Anterior cingulate cortex (tissue), 58 donors: Measurements from ENCODE around the gene TAS2R41.

ENCODE experiments used
- DNase-seq, 58 donors: peaks; one replicate each; lab custom pipeline; 2025; lab: John Stamatoyannopoulos, UW

Gene TAS2R41, protein sequence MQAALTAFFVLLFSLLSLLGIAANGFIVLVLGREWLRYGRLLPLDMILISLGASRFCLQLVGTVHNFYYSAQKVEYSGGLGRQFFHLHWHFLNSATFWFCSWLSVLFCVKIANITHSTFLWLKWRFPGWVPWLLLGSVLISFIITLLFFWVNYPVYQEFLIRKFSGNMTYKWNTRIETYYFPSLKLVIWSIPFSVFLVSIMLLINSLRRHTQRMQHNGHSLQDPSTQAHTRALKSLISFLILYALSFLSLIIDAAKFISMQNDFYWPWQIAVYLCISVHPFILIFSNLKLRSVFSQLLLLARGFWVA

DNA sequence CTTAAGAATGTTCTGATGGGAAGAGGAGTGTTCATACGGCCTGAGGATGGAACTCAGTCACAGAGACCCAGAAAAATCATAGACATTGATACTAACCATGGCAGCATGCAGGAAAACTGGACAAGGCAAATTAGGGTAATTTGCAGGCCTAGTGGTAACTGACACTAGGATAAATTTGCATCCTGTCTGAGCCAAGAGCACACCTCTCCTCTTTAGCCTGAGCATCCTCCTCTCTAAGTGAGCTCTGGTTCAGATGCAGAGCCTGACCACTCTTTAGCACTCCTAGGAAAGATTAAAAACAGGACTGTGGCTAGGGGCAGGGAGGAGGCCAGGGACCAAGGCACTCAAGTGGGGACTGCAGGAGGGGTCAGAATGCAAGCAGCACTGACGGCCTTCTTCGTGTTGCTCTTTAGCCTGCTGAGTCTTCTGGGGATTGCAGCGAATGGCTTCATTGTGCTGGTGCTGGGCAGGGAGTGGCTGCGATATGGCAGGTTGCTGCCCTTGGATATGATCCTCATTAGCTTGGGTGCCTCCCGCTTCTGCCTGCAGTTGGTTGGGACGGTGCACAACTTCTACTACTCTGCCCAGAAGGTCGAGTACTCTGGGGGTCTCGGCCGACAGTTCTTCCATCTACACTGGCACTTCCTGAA is at the start of gene TAS2R41:
TAS2R41 (plus strand) TSS at position 373 of the 650 bp plus-strand sequence; CDS start at position 373, 0 bp downstream.
- no peak for DNase-seq

DNA sequence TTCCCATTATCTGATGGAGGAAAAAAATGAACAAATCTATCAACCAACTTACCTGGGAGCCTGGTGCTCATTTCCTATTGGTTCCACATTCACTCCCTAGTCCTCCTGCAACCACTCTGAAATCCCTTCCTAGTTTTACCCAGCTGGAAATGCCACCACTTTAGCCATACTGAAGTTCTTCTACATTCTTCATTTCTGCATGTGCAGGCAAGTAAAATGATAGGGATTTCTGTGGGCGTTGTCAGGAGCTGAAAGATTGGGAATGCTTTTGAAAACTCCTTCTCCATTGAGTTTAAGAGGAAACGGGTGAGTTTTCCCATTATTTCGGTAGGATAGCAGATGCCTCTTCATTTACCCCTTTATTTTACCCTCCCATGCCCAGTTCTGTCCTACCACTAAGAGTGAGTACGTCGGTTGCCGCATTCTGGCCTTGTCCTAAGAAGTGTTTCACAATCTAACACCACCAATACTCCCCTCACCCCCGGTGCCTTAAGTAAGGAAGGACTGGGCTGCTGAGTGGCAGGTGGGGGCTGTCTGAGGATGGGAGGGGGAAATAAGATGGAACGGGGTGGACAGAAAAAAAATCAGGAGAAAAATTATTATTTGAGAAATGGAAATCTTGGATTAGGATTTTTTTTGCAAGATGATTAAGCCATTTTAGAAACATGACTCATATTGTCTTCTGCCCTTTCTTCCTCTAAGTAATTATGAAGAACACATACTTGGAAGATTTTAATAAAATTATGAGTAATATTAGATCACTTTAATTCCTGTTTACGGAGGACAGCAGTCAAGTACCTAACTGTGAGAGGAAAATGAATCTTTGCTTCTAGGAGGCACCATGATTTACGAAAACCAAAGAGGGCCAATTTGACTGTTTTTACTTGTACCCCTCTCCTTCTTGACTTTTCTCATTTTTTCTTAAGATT is 47.6 kb upstream of the TAS2R41 start:
- DNase-seq, result no peak

DNA sequence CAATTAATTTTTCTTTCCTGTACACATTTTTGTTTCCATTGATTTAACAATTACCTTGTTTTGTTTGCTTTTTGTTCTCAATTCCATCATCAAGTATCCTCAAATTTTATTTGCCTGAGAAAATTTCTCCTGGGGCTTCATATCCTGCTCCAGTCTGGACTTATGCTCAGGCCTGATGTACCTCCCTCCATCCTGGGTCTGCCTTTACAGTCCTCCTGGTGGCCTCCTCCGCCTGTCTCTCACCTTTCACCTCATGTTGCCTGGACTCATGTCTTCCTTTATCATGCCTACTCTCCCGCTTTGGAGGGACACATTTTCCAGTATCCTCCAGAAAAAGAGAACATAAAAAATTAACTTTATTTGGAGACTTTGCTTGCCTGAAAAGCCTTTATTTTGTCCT is 46.6 kb upstream of the TAS2R41 start:
- DNase-seq, result no peak

DNA sequence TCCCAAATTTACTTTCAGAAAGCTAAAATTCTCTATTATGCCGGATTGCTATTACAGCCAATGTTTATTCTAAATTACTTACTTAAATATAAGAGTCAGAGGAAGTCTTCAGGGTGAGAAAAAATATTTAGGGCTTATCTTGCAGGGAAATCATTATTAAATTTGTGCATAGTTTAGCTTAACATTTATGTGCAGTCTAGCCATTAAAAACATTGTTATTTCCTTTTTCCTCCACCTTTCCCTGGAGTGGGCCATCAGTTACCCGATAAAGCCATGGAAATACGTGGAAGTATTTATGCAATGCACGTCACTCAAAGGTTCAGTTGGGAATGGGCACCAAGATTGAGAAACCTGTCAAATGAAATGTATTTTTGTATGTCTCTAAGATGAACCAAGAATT is 43.9 kb upstream of the TAS2R41 start:
- no peak for DNase-seq

DNA sequence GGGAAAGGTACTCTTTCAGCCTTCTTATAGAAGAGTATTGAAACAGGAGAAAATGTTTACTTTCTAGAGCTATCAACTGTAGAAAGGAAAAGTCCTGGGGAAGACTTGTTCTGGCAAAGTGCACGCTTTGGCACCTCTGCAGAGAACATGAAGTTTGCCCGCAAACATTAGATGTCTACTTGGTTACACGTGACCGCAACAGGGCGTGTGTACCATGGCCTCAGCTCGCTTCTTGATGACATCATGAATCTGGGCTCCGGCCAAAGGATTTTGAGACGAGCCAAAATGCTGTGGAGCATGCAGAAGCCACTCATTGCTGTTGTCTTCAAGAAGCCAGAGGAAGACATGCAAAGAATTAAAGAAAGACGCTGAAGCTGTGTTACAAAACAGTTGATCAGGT is 43.0 kb upstream of the TAS2R41 start:
- DNase-seq, result no peak

DNA sequence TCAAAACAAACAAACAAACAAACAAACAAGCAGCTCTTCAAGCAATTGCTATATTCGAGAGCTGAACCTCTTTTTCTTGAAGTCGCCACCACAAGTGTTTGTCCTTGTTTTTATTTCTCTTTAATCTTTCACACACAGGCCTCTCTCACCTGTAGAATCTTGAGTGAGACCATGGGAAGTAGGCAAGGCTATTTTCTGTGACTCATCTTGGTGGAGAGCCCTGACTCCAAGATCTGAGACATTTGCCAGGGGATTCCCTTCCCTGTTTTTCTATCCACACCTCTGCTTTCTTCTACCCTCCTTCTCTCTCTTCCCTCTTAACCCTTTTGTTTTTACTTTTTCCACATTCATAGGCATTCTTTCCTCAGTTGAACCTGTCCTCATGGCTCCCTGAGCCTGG is 42.4 kb upstream of the TAS2R41 start:
- no peak for DNase-seq

DNA sequence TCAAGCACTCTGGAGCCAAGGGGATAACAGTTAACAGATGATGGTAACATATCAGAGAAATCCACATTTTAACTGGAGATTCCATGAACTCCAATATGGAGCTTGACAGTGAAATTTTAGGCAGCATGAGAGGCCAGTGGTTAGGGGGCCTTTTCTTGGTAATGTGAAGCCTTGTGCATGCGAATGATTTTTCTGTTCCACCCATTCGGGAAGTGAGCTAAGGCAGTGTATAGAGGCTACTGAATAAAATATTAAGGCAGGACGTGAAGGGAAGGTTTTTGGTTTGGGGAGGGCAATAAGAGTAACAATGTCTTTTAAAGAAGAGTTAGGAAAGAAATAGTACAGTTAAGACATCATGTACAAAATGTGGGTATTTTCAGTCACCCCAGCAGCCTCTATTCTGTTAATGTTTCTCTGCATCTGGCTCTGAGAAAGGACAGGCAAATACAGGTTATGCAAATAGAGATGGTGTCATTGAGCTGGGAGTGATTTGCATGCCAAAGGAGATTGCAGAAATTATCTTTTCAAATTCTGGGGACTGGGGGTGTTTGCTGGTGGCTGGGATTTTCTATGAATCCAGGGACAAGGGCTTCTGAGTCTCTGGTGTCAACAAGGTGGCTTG is 41.2 kb upstream of the TAS2R41 start:
- no peak for DNase-seq

DNA sequence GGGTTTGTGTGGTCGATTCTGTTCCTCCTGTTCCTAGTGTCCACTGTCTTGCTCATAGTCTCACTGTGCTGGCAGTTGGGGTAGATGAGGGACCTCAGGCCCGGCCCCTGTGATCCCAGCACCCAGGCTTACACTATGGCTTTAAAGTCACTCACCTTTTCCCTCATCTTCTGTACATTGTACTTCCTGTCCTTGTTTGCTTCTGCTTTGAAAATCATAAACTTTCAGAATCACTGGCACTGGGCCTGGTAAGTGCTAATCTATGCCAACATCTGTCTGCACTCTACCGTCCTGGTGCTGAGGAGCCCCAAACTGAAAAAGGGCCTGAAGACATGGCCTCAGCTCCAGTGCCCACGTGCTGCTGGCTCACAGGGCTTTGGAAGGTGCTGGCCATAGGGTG is 40.1 kb upstream of the TAS2R41 start:
- no peak for DNase-seq

DNA sequence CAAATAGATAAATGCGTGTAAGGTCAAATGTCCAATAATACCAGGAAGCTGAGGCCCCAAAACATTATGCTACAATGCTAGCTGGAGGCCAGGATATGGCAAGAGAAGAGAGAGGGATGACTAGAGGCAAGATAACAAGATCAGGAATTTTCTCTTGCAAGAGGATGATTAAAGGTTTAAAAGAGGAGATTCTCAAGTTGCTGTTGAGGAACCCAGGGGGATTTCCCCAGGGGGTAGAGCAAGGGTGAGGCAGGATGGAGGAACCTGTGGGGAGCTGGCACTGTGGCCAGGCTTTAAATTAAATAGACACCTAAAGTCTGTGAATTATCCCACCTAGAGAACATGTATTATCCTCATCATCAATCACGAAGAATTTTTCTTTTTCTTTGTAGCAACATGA is 37.8 kb upstream of the TAS2R41 start:
- no peak for DNase-seq

DNA sequence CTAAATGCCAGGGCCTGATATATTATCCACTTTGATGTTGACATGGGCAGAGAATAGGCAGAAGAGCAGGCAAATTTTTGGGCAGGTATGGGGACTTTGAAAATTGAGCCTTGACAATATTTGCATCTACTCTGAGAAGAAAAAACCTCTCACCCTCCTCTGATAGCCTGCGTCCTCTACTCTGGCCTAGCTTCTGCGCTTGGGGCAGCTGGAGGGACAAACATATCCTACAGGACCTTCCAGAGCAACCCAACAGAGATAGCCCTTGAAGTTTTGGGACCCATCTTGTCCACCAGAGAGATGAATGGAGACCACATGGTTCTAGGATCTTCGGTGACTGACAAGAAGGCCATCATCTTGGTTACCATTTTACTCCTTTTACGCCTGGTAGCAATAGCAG is 34.5 kb upstream of the TAS2R41 start, which contains the start of gene TAS2R60:
TAS2R60 (plus strand) TSS at position 301 of the 400 bp plus-strand sequence; CDS start at position 301, 0 bp downstream.
- no peak for DNase-seq

DNA sequence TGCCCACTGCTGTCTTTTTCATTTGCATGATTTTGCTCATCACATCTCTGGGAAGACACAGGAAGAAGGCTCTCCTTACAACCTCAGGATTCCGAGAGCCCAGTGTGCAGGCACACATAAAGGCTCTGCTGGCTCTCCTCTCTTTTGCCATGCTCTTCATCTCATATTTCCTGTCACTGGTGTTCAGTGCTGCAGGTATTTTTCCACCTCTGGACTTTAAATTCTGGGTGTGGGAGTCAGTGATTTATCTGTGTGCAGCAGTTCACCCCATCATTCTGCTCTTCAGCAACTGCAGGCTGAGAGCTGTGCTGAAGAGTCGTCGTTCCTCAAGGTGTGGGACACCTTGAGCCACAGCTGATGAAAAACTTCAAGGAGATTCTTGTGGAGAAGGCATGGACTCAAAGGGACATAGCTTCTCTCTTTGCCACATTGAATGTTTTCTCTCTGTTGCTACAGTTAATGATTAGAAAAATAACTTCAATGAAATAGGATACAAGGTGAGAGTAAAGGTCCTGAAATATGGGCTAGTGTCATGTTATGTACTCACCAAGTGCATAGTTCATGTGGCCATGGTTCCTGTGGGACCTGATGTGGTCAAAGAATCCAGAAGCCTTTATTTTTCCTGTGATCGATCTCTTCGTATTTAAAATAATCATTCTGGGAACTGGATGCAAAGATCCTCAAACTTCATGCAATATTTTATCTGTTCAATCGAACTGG is 33.5 kb upstream of the TAS2R41 start:
- DNase-seq, result no peak

DNA sequence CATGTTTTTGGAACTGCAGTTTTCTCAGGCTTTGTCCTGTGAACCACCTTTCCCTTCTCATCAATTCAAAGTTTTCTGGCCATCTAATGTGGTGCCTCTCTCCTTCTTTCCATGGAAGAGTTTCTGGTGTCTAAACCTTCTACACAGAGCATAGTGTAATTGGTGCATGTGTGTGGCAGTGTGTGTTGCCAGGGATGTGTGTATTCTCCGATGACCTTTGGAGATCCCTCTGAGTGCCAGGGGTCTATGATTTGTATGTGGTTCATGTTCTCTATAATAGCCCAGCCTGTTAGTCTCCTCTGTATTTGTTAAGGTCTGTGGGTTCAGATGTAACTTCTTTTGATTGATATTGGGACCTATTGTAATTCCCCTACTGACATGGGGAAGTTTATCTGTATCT is 32.9 kb upstream of the TAS2R41 start:
- DNase-seq, result no peak

DNA sequence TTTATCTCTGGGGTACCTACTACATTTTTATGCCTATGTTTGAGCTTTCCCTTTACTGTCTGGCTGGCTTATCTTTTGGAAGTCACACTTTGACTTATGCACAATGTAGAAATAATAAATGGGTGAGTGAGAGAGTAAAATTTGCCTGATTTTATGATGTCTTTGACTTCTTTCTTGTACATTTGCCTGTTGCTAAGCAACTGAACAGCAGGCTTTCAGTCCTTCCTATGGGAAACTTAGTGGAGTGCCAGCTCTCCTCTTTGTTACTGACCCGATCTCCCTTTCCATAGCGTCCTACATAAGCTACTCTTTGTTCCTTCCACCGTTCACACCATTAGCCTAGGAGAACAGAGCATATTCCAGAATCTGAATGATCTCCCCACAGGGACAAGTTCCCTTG is 30.2 kb upstream of the TAS2R41 start:
- DNase-seq, result no peak

DNA sequence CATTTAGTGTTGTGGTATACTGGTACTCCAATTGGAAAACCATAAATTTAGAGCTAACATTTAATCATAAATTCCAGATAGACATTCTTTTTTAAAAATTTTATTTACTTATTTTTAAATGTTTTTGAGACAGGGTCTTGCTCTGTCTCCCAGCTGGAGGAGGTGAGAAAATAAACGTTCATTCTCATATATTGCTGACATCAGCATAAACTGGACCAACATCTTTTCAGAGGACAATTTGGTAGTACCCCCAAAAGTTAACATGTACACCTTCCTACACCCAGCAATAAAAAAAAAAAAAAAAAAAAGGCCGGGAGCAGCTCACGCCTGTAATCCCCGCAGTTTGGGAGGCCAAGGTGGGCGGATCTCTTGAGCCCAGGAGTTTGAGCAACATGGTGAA is 29.2 kb upstream of the TAS2R41 start:
- DNase-seq, result no peak

DNA sequence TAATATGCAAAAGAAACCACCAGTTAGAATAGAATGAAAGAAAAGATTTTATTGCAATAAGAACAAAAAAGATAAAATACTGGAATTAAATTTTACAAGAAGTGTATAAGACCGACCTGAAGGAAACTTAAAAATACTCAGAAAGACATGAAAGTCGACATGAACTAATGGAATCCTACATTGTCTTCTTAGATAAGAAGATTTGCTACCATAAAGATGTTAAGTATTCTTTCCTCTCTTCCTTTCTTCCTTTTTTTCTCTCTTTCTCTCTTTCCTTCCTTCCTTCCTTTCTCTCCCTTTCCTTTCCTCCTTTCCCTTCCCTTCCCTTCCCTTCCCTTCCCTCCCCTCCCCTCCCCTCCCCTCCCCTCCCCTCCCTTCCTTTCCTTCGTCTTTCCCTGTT is 27.9 kb upstream of the TAS2R41 start:
- DNase-seq, result no peak

DNA sequence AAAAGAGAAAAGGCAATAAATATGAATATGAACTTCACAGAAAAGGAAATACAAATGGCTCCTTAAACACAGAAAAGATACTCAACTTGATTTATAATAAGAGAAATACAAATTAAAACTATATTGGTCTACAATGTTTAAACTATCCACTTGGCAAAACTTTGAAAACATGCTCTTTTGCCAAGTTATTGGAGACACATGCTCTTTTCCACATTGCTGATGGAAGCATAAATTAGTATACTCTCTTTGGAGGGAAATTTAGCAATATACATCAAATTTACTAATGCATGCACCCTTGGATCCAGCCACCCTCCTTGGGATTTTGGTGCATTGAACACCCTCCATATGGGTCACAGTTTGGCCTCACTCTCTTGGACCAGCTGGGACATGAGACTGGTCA is 26.6 kb upstream of the TAS2R41 start:
- no peak for DNase-seq

DNA sequence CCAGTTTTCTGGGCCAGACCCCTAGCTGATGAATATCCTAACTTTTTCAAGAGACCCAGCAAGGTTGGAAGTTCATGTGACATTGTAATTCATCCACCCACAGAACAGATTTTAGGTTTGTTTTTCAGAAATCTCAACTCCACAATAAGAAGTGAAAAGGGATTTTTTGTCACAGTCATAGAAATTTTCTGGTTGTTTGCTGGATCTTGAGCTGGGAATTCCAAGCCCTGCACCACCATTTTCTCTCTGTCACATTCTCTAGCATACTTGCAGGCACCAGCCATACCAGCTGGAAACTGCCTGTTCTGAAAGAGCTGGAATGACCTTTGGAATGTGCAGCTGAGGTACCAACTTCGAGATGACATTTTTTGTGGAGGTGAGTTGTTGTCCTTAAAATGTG is 25.9 kb upstream of the TAS2R41 start:
- DNase-seq, result no peak

DNA sequence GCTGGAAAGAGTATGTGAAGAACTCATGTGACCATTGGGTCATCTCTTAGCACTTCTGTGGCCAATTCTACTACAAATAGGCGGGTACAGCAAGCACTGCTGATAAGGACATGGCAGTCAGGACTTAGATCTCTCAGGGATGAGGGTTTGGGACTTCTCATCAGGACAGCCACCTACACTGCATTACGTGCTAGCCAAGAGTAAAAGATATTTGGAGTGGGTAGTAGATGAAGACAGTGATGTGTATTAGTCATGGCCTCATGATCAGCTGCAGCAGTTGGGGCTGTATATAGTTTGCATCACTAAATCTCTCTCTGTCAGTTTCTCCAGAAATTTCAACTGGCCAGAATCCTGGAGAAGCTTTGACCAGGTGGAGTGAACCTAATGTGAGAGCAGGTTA is 25.2 kb upstream of the TAS2R41 start:
- DNase-seq, result no peak

DNA sequence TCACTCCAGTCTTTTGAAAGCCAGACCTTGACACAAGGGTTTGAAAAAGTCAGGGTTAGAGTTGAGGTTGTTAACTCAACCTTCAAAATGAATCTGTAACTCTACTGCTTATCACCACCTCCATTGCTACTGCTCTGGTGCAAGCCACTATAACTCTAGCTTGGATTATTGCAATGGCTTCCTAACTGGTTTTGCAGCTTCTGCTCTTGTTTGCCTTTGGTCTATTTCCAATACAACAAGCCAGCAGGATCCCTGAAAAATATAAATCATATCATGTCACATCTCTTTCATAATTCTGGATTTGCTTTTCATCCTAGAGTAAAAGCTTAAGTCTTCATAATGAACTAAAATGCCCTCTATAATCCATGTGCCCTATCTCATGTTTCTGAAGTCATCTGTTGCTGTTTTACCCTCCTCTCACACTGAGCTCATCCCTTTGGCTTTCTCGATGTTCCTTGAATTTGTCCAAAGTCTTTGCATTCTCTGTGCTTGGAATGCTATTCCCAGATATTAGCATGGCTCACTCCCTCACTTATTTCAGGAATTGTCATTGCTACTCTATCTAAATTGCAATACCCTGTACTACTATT is 23.5 kb upstream of the TAS2R41 start:
- no peak for DNase-seq

DNA sequence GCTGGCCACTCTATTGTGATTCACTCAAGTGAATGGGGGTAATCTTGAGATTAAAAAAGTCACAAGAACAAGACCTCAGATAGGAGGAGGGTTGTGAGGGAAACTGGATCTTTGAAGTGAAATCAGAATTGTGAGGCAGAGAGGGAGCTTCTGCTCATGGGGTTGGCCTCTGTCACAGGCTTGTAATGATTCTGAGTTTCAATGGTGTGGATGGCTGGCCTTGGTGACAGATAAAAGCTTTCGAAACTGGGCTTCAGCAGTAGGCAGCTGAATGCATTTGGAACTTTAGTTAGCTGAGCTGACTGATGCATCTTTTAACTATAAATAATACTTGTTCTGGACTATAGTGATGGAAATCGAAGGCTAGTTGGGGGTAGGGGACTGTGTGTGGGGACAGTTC is 22.2 kb upstream of the TAS2R41 start:
- no peak for DNase-seq
